Gastrocnemius medialis (tissue), 4 donors: ENCODE data around the gene TGFBR2.

Experiments used
- CTCF ChIP-seq, 5 experiments: fragments of 450-650 bp in 3 of 5; fragments of 200-600 bp in 2 of 5; sonication (generic) in 2 of 5; IDR thresholded peaks in 4 of 5; conservative IDR thresholded peaks in 1 of 5; 1 replicate in 4 of 5; 2 replicates in 1 of 5; pipeline ENCODE4 v1.5.1; 2016 to 2019; ENCODE audit warnings: antibody characterized with exemption in 5 of 5, mild to moderate bottlenecking in 3 of 5, moderate library complexity in 3 of 5
- POLR2A ChIP-seq, 2 donors: fragments of 450-650 bp; IDR thresholded peaks; one replicate each; pipeline ENCODE4 v1.6.1; 2017; ENCODE audit warnings: antibody characterized with exemption in 2 of 2, mild to moderate bottlenecking in 2 of 2, moderate library complexity in 2 of 2

GRCh38 chr3:30598668-30599545, 7.5 kb upstream of the TGFBR2 start:
- TF ChIP-seq POLR2A (IDR thresholded peaks at IDR 0.05) (no peak), CTCF (IDR thresholded peaks at IDR 0.05 in 4 of 5, conservative IDR thresholded peaks at IDR 0.05 in 1 of 5) (no peak)
